ENCODE results near the gene PIEZO2.
"Not testable (repeated sequence)": the region's sequence is repeated elsewhere in the genome, so short reads cannot be mapped to it uniquely, and the experiment has no call there.

Gene PIEZO2

DNA sequence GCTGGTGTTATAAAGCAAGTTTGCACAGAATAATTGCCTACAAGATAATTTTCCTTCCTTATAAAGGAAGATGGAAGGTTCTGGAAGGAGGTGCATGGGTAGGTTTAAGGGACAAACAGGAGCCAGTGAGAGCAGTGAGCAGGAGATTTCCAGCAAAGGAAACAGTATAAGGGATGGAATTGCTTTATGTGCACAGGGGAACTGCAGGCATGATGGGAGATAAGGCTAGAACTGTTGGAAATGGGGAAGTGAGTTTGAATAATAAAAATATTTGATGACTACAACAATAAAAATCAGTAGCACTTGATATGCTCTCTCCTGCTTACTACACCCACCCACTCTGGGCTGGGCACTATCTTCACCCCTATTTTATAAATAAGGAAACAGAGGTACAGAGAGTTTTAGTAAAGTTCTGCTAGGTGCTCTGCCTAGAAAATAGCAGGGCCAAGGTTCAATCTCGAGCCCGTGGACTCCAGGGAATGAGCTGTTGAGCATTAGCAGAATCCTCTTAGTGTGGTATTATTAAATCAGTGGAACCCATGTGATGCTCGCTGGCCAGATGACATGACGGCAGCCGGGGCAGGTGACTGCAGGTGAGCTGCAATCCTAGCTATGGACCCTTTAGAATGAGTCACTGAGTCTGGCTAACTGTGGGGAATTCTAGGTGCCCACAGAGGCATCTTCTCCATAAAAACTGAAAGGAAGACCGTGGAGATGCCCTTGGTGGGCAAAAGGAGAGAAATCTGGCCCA, 302.5 kb downstream of the PIEZO2 start:
- TF ChIP-seq, protein P1, sequence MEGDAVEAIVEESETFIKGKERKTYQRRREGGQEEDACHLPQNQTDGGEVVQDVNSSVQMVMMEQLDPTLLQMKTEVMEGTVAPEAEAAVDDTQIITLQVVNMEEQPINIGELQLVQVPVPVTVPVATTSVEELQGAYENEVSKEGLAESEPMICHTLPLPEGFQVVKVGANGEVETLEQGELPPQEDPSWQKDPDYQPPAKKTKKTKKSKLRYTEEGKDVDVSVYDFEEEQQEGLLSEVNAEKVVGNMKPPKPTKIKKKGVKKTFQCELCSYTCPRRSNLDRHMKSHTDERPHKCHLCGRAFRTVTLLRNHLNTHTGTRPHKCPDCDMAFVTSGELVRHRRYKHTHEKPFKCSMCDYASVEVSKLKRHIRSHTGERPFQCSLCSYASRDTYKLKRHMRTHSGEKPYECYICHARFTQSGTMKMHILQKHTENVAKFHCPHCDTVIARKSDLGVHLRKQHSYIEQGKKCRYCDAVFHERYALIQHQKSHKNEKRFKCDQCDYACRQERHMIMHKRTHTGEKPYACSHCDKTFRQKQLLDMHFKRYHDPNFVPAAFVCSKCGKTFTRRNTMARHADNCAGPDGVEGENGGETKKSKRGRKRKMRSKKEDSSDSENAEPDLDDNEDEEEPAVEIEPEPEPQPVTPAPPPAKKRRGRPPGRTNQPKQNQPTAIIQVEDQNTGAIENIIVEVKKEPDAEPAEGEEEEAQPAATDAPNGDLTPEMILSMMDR (conservative IDR thresholded peaks at IDR 0.05; ENCODE audit: low read length), result no peak
- DNase-seq (ENCODE audit: low read depth), result no peak
- H3K4me3 ChIP-seq (ENCODE audit: low read length), result no peak overlapping the region

DNA sequence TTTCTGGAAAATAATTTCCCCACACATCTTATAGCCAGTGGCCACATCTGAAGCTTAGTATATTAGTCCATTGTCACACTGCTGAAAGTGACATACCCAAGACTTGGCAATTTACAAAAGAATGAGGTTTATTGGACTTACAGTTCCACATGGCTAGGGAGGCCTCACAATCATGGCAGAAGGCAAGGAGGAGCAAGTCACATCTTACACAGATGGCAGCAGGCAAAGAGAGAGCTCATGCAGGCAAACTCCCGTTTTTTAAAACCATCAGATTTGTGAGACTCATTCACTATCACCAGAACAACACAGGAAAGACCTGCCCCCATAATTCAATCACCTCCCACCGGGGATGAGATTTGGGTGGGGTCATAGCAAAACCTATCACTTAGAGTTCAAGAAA, 303.3 kb downstream of the PIEZO2 start:
- not testable (repeated sequence) for H3K4me3 ChIP-seq (ENCODE audit: low read length); DNase-seq (ENCODE audit: low read depth)

DNA sequence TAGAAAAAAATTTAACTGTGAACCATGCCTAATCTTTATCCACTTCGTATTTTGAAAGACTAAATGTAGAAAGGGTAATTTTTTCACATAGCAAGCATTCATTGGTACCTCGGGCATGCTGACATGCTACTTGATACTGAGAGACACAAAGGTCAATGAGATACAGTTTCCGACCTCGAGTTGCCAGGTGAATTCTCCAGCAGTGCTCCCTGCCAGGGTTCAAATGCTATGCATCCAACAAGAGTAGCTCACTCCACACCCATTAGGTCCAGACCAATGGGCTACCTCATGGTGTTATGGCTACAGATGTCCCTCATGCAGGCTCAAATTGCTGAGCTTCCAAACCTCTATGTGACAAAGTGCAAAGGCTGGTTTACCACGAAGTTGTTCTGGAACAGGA, 305.8 kb downstream of the PIEZO2 start:
- no peak for DNase-seq (ENCODE audit: low read depth)
- TF ChIP-seq, protein P1 (conservative IDR thresholded peaks at IDR 0.05; ENCODE audit: low read length), result no peak
- H3K4me3 ChIP-seq (ENCODE audit: low read length), result no peak overlapping the region

DNA sequence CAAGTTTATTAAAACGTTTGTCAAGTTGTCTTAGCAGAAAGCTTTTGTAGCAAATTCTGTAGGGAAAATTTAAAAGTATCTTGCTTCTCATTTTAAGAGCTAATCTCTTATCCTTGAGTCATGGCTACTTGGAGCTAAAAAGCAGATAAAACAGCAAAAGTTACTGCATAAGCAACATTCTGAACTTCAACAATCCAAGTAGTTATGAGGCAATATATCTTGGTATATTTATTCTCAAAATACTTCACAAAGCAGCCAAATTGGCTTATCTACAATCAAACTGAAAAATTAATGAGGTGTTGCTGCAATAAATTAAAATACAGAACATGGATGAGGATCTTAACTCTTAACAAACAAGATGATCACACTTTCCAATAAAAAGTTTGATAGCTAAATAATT, 306.5 kb downstream of the PIEZO2 start:
- TF ChIP-seq, protein P1 (conservative IDR thresholded peaks at IDR 0.05; ENCODE audit: low read length), result no peak

DNA sequence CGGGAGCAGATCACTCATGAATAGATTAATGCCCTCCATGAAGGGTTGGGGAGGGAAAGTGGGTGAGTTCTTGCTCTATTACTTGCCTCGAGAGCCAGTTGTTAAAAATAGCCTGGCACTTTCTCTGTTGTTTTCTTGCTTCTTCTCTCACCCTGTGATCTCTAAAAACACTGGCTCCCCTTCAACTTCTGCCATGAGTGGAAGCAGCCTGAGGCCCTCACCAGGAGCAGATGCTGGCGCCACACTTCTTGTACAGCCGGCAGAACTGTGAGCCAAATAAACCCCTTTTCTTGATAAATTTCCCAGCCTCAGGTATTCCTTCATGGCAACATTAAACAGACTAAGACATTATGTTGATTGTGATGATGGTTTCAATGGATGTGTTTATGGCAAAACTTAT, 307.0 kb downstream of the PIEZO2 start:
- no peak overlapping the region for H3K4me3 ChIP-seq (ENCODE audit: low read length)
- TF ChIP-seq, protein P1 (conservative IDR thresholded peaks at IDR 0.05; ENCODE audit: low read length), result no peak
- no peak for DNase-seq (ENCODE audit: low read depth)

More for the DNA sequence above, 306.5 kb downstream of the PIEZO2 start:
- no peak overlapping the region for H3K4me3 ChIP-seq (ENCODE audit: low read length)
- DNase-seq (ENCODE audit: low read depth), result no peak

DNA sequence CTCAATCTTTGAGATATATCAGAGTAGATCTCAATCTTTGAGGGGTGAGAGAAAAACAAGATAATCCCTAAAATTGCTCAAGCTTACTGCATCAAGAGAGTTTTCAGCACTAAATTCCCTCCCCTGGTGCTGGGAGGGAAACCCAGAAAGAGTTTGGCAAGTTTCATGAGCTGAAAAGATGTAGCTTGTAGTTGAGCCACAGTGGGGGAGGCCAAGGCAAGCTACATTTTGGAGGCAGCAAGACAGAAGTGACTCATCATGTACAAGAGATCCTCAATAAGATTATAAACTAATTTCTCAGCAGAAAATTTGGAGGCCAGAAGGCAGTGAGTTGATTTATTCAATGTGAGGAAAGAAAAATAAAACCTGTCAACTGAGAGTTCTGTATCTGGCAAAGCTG, 308.2 kb downstream of the PIEZO2 start:
- TF ChIP-seq, protein P1 (conservative IDR thresholded peaks at IDR 0.05; ENCODE audit: low read length), result no peak

DNA sequence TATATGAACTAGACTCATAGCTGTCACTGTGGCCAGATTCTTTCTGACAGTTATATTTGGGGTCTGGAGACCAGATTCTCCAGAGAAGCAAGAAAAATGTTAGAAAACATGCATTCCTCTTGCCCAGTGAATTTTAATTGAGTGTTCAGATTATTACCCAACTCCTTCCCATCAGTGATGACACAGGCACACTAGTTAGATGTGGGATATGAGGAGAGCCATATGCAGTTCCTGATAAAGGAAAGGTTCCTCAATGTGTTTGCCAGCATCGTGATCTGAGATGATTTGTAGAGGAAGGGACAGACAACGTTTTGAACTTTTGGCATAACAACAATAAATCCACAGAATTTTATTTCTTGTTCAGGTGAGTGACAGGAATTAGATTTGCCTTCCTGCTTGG, 308.6 kb downstream of the PIEZO2 start:
- peak; percentile 3 for DNase-seq (ENCODE audit: low read depth)
- TF ChIP-seq, protein P1 (conservative IDR thresholded peaks at IDR 0.05; ENCODE audit: low read length), result no peak
- H3K4me3 ChIP-seq (ENCODE audit: low read length), result no peak overlapping the region

More for the DNA sequence above, 308.2 kb downstream of the PIEZO2 start:
- H3K4me3 ChIP-seq (ENCODE audit: low read length), result no peak overlapping the region
- DNase-seq (ENCODE audit: low read depth), result peak; percentile 8

All from AG10803 (cell line).